Lower lobe of right lung (tissue), 2 donors: ENCODE measurements around the gene SHOC2. TPM values are rescaled to one million over a fixed set of nuclear protein-coding genes. Genes with fewer than 3 reads are reported as not detected.

Source experiments
- ATAC-seq, 2 donors: fragments of 200-7000 bp; cut with Tn5 transposase; one replicate each; pipeline ENCODE4 v1.9.1; 2020 to 2022; ENCODE audit warnings: mild to moderate bottlenecking in 2 of 2, moderate library complexity in 2 of 2
- DNase-seq: peaks from one replicate; pipeline ENCODE4 v3.0.0-alpha.2; 2020
- H3K27ac ChIP-seq: fragments of 200-600 bp; one replicate; pipeline ENCODE4 v1.8.0; 2022
- H3K27me3 ChIP-seq: fragments of 200-600 bp; one replicate; pipeline ENCODE4 v1.8.0; 2022; ENCODE audit warnings: low read depth
- H3K36me3 ChIP-seq: fragments of 200-600 bp; one replicate; pipeline ENCODE4 v1.8.0; 2022; ENCODE audit warnings: mild to moderate bottlenecking
- H3K4me1 ChIP-seq: fragments of 200-600 bp; one replicate; pipeline ENCODE4 v1.8.0; 2022
- H3K4me3 ChIP-seq: fragments of 200-600 bp; one replicate; pipeline ENCODE4 v1.8.0; 2022; ENCODE audit warnings: mild to moderate bottlenecking
- H3K9me3 ChIP-seq: fragments of 200-600 bp; one replicate; pipeline ENCODE4 v1.8.0; 2022
- CTCF ChIP-seq: fragments of 200-600 bp; IDR thresholded peaks from one replicate; pipeline ENCODE4 v1.8.0; 2022; ENCODE audit warnings: antibody characterized with exemption, mild to moderate bottlenecking
- intact Hi-C: fragments of 100-400 bp; cut with DNase I; formaldehyde crosslinking; loops from one replicate; pipeline ENCODE4 v1.11.0; 2022
- total RNA-seq: library from RNA; stranded (reverse); fragmentation: NEBNext Ultra II Directional; extraction: Animal tissue kit (Norgen Biotek cat#: 25700); gene quantifications from one replicate; pipeline ENCODE4 v1.2.1, GENCODE V29; 2021
- donor health status: DM: no; HTN: yes; CAD: no; lungs with severe emphysema.

SHOC2 gene
- total RNA-seq, 1 donor from 2014 or later, result 60.9 TPM

- peak; percentile 62 for DNase-seq
- intact Hi-C loops, result no loop called here
- no peak for TF ChIP-seq CTCF
- no peaks in the 10 kb centered on the region for H3K27me3 ChIP-seq
- H3K4me3 ChIP-seq, result peak overlapping the region; percentile 71
- ATAC-seq, result no peak
- H3K27ac ChIP-seq, result peak overlapping the region; percentile 90
- H3K36me3 ChIP-seq, result no peaks in the 10 kb centered on the region
- no peaks in the 10 kb centered on the region for H3K9me3 ChIP-seq
- H3K4me1 ChIP-seq, result peaks cover 47% of the 10 kb centered on the region
Observed at GRCh38 chr10:110919971-110920881, 822 bp downstream of the SHOC2 start.

DNA sequence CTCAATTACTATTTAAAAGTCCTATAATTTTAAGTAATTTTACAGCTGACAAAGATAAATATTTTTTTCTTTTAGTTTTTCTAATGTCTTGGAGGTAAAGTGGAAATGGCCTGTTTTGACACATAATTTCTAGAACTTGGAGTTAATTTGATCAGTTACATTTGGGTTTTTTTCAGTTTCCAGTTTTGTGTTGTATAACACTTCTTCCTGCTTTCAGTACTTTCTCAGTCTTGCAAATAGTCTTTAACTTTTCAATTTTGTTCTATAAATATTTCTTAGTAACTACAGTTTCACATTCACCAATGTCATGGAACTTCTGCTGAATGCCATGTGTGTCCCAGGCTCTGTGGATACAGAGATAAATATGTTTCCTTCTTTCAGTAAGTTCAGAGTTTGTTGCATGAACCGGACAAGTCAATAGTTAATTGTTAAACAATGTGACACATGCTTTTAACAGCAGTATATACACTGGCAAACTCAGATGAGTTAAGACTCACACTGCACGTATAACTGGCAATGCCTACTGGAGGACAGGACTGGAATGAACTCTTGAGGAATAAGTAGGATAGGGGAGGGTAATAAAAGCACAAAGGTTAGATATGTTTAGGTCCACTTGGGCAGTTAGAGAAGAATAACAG, 4.6 kb downstream of the SHOC2 start:
- H3K36me3 ChIP-seq, result no peaks in the 10 kb centered on the region
- intact Hi-C loops, result no loop called here
- ATAC-seq (no peak), DNase-seq (no peak)
- no peak for TF ChIP-seq CTCF
- no peak overlapping the region for H3K4me3 ChIP-seq
- no peaks in the 10 kb centered on the region for H3K27me3 ChIP-seq
- peaks cover 46% of the 10 kb centered on the region for H3K4me1 ChIP-seq
- no peak overlapping the region for H3K27ac ChIP-seq
- H3K9me3 ChIP-seq, result no peaks in the 10 kb centered on the region

GRCh38 chr10:110927461-110927860, 8.1 kb downstream of the SHOC2 start:
- TF ChIP-seq CTCF, result no peak
- ATAC-seq, result no peak
- Histone ChIP-seq H3K27ac (no peak overlapping the region), H3K4me1 (peaks cover 43% of the 10 kb centered on the region), H3K9me3 (no peaks in the 10 kb centered on the region), H3K4me3 (no peak overlapping the region), H3K27me3 (no peaks in the 10 kb centered on the region), H3K36me3 (no peaks in the 10 kb centered on the region)
- no peak for DNase-seq
- intact Hi-C loops, result no loop called here

- Histone ChIP-seq H3K27ac (no peak overlapping the region), H3K4me3 (no peak overlapping the region), H3K4me1 (peaks cover 17% of the 10 kb centered on the region), H3K9me3 (no peaks in the 10 kb centered on the region), H3K27me3 (no peaks in the 10 kb centered on the region), H3K36me3 (no peaks in the 10 kb centered on the region)
- no peak for DNase-seq
- no peak for TF ChIP-seq CTCF
- intact Hi-C loops, result no loop called here
- peak in 1 of 2 donors; percentile 72 for ATAC-seq
Observed at GRCh38 chr10:110931769-110932381, 12.5 kb downstream of the SHOC2 start.

DNA sequence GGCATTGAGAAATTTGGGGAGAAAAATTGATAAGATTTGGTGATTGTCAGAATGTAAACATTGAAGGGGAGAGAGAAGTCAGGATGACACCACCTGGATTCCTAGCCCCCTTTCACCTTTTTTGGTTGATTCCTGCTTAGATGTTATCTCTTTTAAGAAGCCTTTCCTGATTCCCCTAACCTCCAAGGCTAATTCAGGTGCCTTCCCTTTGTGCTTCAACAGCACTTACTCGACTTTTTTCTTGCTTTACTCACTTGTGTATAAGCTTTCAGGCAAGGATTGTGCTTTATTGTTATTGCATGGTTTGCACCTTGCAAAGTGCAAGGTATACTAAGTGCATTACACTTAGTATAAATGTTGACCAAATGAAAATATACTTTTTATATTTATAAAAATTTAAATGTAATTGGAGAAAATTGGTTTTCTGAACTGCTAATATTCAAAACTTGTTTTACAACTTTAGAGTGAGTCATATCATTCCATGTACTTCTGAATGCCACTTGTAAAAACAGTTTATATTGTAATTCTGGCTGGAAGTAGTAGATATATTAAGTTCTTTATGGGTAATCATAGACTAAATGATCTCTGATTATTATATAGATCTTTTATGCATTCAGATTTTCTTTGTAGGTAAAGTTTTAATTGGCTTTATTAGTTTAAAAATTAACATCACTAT, 13.2 kb downstream of the SHOC2 start:
- Histone ChIP-seq H3K9me3 (no peaks in the 10 kb centered on the region), H3K4me3 (no peak overlapping the region), H3K36me3 (peaks cover 3% of the 10 kb centered on the region), H3K27me3 (no peaks in the 10 kb centered on the region), H3K27ac (no peak overlapping the region), H3K4me1 (peaks cover 17% of the 10 kb centered on the region)
- no peak for DNase-seq
- no peak for TF ChIP-seq CTCF
- intact Hi-C loops, result no loop called here
- peak in 1 of 2 donors; percentile 68 for ATAC-seq
